GM12864 (cell line): ENCODE results near the gene PCDHGB6.
"Not testable (repeated sequence)": the region's sequence is repeated elsewhere in the genome, so short reads cannot be mapped to it uniquely, and the experiment has no call there.

ENCODE experiments used
- DNase-seq: peaks from one replicate; pipeline ENCODE4 v3.0.0-alpha.2; 2011; ENCODE audit warnings: low read depth
- H3K4me3 ChIP-seq: 2 replicates; pipeline ENCODE4 v1.5.1; 2011; ENCODE audit warnings: mild to moderate bottlenecking, low read depth, low read length, control low read depth
- CTCF ChIP-seq: IDR thresholded peaks from 2 replicates; pipeline ENCODE4 v1.5.1; 2011; ENCODE audit warnings: low read depth, mild to moderate bottlenecking, moderate library complexity, low read length, control low read depth, inconsistent platforms; ENCODE audit errors: missing control alignments

The PCDHGB6 gene

DNA sequence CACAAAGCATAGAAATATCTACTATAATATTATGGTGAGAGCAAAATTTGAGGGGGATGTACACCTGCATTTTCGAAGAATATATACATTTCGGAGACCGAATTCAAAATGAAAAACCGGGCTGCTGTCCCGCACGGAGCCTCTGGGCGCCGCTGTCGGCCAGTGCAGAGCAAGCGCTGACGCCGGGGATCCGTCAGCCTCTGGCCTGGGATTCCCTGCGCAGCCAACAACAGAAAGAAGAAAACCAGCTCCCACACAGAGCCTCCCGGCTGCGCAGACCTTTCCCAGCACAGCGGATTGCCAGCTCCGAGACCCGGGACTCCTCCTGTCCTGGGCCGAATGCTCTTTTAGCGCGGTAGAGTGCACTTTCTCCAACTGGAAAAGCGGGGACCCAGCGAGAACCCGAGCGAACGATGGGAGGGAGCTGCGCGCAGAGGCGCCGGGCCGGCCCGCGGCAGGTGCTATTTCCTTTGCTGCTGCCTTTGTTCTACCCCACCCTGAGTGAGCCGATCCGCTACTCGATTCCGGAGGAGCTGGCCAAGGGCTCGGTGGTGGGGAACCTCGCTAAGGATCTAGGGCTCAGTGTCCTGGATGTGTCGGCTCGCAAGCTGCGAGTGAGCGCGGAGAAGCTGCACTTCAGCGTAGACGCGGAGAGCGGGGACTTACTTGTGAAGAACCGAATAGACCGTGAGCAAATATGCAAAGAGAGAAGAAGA, at the start of gene PCDHGB6:
Gene PCDHGB6, plus strand, starts transcription at position 232 of the 716 bp plus-strand sequence. Its CDS starts 182 bp downstream, at position 414.
- TF ChIP-seq CTCF: peak; percentile 91
- not testable (repeated sequence) for DNase-seq
- peak within 1 kb of the TSS; percentile 62 for H3K4me3 ChIP-seq

DNA sequence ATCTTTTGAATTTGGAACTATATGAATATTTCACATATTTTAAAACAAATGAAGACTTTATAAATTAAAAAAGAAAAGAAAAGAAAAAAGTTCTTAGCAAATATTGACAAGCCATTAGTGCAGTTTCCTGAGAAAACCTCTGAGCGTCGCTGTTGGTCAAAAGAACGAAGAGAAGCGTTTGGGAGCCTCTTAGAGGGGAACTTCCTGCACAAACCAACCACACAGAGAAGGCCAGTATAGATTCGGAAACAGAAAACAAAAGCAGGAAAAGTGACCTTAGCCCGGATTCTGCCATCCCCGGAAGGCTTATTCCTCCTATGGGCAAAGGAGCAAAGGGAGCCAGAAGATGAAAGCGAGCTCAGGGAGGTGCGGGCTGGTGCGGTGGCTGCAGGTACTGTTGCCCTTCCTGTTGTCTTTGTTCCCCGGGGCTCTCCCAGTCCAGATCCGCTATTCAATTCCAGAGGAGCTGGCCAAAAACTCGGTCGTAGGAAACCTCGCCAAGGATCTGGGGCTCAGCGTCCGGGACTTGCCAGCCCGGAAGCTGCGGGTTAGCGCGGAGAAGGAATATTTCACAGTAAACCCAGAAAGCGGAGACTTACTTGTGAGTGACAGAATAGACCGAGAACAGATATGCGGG, 47.9 kb upstream of the PCDHGB6 start, which contains the start of gene PCDHGB2:
Gene PCDHGB2, plus strand, starts transcription at position 205 of the 637 bp plus-strand sequence. Its CDS starts 142 bp downstream, at position 347.
- TF ChIP-seq CTCF: peak; percentile 66
- H3K4me3 ChIP-seq: peak within 1 kb of the TSS; percentile 54
- peak; percentile 49 for DNase-seq

- TF ChIP-seq CTCF: no peak
- no peak for DNase-seq
- peak overlapping the region; percentile 54; the same call in 1 of the 2 replicates for H3K4me3 ChIP-seq
Measured at GRCh38 chr5:141360685-141361084, 47.1 kb upstream of the PCDHGB6 start.

DNA sequence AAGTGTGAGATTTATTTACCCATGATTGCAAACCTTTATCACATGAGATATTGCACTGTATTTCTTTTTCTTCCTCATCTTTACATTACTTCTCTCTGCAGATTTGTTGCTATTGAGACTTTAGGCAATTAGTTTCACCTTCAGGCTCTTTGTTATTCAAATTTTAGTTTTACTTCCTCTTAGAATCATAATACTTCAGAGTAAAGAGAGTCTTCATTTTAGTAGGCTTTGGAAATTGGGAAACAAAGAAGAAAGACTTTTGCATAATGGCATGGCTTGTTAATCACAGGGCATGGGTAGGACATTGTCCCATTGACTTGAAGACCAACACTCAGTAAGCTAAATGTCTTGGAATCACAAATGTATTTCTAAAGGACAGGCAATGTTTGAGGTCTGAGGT, 45.1 kb upstream of the PCDHGB6 start:
- no peak for TF ChIP-seq CTCF
- H3K4me3 ChIP-seq: no peak overlapping the region
- no peak for DNase-seq

DNA sequence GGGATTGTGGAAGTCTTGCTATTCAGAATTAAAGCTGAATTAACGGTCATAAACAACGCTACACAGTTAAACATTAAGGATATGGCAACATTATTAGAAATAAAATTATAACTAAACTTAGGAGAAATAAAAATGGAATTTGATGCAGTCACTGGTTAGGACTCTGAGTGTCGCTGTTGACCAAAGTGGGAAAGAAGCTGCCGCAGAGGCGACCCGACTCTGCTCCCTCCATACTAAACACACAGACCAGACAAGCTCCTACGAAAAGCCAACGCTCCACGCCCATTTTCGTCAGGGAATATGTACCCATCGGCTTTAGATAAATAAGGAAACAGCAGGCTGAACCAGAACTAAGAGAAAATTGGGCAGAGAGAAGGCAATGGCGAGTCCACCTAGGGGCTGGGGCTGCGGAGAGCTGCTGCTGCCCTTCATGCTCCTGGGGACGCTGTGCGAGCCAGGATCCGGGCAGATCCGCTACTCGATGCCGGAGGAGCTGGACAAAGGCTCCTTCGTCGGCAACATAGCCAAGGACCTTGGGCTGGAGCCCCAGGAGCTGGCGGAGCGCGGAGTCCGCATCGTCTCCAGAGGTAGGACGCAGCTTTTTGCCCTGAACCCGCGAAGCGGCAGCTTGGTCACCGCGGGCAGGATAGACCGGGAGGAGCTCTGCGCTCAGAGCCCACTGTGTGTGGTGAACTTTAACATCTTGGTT, 43.7 kb upstream of the PCDHGB6 start, which contains the start of gene PCDHGA5:
Gene PCDHGA5, plus strand, starts transcription at position 211 of the 709 bp plus-strand sequence. Its CDS starts 169 bp downstream, at position 380.
- TF ChIP-seq CTCF: no peak
- H3K4me3 ChIP-seq: no peak within 1 kb of the TSS
- no peak for DNase-seq

- H3K4me3 ChIP-seq: no peak overlapping the region
- no peak for TF ChIP-seq CTCF
- DNase-seq: no peak
Measured at GRCh38 chr5:141366016-141366896, 41.6 kb upstream of the PCDHGB6 start.
